HG03280 (cell line): ENCODE results near the gene PDE6H.
A peak's percentile ranks its signal among the peaks of the same experiment; 100 is the strongest.

Source experiments
- ATAC-seq: cut with Tn5 transposase; IDR thresholded peaks from one replicate; pipeline ENCODE4 v1.9.1; 2021; ENCODE audit warnings: mild to moderate bottlenecking, moderate library complexity; ENCODE audit not compliant: unreplicated experiment

Gene PDE6H

DNA sequence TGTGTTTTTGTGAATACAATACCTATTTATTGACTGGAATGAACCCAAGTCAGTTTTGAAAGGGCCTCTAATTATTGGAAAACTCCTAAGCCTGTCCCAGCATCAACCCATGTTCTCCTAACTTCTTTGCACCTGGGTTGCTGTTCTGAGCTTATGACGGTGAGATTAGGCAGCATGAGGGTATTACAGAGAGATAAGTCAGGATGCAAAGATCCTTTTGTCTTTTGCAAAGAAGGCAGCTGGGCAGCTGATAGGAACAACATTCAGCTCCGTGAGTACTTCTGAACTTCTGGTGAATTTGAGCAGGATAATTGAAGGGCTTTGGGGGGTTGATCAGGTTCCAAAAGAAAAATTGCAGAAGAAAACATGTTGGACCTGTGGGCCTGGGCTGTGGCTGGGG is at the start of gene PDE6H:
Gene PDE6H, plus strand, starts transcription at position 227 of the 400 bp plus-strand sequence. CDS start 4,971 bp downstream, outside the sequence.
- ATAC-seq = no peak

- no peak for ATAC-seq
Measured at GRCh38 chr12:14923944-14924343, 48.9 kb upstream of the PDE6H start.

DNA sequence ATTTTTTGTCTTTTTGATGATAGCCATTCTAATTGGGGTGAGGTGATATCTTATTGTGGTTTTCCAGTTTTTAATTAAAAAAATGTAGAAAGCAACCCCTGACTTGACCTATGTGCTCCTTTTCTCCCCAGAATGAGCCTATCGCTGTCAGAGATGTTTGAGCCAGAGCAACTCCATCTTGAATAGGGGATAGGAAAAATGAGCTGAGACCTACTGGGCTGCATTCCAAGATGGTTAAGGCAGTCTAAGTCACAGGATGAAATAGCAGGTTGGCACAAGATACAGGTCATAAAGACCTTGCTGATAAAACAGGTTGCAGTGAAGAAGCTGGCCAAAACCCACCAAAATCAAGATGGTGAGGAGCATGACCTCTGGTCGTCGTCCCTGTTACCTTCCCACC is 48.3 kb upstream of the PDE6H start:
- ATAC-seq = no peak

DNA sequence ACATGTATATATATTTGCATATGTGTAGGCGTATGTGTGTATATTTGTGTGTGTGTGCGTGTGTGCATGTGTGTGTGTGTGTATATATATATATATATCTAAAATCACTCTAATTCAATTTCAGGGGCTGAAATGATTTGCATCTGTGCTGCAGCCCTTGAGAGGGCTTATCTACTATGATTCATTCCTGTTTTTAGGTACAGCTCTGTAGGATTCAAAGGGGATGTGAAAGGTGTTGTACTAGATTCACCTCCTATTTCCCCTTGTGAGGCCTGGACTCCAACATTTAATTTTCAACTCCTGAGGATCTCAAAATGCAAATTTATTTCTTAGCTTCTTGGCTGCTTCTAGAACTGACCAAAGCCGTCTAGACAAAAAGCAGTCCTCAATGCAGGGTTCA is 45.6 kb upstream of the PDE6H start:
- ATAC-seq = no peak

DNA sequence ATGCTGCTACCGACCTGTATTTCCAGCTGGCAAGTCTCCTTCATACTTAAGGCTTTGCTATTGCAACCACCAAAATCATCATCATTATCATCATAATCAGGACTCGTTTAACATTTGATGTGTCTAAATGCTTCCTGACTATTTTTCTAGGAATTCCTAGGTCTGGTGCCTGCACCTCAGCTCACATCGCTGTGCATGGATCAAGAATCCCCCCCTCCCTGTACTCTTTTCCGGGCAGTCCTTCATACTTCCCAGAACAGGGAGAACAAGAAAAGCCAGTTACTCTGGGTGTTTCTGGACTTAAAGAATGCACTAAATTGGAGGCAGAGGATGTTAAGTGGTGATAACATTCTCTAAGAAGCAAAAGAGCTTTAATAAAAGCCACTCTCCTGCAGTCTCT is 43.9 kb upstream of the PDE6H start:
- ATAC-seq = no peak

GRCh38 chr12:14930299-14930698 is 42.5 kb upstream of the PDE6H start:
- no peak for ATAC-seq

- no peak for ATAC-seq
Measured at GRCh38 chr12:14931359-14931758, 41.5 kb upstream of the PDE6H start.

GRCh38 chr12:14931791-14932560 is 40.9 kb upstream of the PDE6H start:
- ATAC-seq = no peak

GRCh38 chr12:14934511-14934910 is 38.3 kb upstream of the PDE6H start:
- ATAC-seq = no peak

GRCh38 chr12:14935031-14935430 is 37.8 kb upstream of the PDE6H start:
- ATAC-seq = no peak

DNA sequence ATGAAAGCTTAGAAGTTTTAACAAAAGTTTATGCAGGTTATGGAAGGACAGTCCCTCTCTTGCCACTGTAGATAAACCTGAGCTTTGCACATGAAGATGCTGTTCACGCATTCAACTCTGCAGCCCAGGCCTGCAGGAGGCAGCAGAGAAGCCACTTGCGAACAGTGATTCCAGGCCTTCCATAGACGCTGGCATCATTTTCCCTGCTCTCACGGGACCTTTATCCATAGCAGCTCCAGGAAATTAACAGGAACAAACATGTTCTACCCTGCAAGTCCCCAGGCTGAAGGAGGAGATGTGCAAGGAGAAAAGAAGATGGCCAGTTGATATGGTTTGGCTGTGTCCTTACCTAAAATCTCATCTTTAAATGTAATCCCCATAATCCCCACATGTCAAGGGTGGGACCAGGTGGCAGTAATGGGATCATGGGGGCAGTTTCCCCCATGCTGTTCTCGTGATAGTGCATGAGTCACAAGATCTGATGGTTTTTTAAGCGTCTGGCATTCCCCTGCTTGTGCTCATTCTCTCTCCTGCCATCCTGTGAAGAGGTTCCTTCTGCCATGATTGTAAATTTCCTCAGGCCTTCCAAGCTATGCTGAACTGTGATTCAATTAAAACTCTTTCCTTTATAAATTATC is 36.5 kb upstream of the PDE6H start:
- ATAC-seq = no peak

DNA sequence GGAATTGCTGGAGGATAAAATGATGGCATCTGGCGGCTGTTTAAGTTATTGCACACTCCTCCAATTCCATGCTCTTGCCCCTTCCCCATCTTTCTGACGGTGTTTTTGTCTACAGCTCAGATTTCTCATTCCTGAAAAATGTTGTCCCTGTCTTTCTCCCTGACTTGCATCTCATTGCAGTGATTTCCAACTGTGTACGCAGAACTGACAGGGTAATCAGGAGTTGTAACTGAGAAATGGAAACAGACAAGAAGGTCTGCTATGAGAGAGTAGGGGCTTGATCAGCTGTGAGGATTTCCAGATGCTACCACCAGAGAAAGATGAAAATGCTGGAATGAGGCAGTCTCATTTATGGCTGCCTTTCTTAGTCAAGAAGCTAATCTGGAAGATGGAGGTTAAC is 35.8 kb upstream of the PDE6H start:
- no peak for ATAC-seq

DNA sequence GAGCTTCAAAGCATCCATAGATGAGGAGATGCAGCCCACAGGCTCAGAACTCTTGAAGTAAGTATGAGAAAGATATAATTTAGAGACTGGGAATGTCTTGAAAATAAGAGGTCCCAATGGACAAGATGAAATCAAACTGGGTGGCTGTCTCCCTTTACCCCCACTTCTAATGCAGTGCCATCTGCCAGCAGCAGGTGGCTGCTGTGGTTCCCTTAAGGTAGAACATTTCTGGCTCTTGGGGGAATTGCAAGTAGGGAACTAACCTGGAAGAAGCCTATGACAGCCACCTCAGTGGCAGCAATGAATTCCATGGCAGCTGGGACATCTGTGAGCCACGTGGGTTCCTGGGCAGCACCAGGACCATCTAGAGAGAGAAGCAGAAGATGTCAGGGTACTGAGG is 35.2 kb upstream of the PDE6H start:
- no peak for ATAC-seq

DNA sequence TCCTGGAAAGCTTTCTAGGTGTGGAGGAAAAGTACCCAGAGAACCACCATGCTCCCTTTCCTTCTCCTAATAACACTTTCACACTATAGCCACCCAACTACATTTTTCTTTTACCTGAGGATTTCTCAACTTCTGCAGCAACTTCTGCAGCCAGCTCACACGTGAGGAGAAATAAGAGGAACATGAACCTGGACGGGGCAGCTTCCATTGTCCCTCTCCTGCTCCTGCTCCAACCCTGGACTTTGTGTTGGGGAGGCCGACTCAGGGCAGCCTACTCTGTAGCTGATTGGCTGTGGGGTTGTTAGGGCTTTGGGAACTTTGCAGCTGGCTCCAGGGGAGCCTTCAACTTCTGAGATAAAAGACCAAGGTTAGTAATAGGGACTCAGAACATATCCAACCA is 34.5 kb upstream of the PDE6H start, which contains the start of gene ERP27:
Gene ERP27, minus strand, starts transcription at position 237 of the 400 bp plus-strand sequence. Its CDS starts 29 bp downstream, at position 208.
- no peak for ATAC-seq

DNA sequence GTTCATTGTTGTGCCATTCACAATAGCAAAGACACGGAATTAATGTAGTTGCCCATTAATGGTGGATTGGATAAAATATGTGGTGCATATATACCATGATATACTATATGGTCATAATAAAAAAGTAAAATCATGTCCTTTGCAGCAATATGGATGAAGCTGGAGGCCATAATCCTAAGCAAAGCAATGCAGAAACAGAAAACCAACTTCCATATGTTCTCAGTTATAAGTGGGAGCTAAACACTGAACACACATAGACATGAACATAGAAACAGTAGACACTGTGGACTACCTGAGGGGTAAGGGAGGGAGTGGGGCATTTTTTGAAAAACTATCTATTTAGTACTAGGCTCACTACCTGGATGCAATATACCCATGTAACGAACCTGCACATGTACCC is 31.5 kb upstream of the PDE6H start:
- ATAC-seq = no peak

GRCh38 chr12:14942196-14942931 is 30.5 kb upstream of the PDE6H start:
- no peak for ATAC-seq

GRCh38 chr12:14946162-14946561 is 26.7 kb upstream of the PDE6H start:
- ATAC-seq = no peak

DNA sequence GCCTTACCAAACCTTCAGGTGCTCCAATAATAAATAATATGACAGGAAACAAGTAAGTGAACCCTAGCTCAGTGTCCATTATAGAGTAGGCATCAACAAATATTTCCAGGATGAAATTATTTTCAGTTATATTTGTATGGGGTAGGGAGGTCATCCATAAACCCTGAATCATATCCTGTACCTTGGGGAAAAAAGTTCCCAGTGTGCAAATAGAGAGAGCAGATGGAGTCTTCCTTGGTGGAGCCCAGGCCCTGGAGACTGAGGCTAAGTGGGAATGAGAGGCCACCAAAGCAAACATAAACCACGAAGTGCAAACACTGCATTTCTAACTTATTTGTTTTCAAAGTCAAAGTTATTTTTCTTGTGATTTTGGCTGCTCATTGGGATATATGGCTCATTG is 26.0 kb upstream of the PDE6H start:
- no peak for ATAC-seq

DNA sequence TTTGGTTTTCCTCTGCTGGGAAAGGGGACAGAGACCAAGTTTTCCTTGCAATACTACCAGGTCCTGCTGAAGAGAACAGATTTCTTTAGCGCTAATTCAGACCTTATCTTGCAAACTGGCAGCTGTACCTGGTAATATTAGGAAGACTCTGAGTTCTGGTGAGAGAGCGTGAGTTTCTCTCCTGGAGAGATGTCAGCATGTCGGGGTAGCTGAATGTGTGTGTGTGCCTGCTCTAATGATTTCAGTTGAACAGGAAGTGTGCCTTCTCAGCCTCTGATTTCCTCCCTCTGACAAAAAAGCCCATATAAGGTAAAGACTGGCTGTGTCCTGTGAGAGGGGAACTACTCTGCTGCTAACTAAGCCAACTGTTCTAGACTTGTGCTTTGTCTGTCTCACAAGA is 24.2 kb upstream of the PDE6H start:
- peak; percentile 86 for ATAC-seq

DNA sequence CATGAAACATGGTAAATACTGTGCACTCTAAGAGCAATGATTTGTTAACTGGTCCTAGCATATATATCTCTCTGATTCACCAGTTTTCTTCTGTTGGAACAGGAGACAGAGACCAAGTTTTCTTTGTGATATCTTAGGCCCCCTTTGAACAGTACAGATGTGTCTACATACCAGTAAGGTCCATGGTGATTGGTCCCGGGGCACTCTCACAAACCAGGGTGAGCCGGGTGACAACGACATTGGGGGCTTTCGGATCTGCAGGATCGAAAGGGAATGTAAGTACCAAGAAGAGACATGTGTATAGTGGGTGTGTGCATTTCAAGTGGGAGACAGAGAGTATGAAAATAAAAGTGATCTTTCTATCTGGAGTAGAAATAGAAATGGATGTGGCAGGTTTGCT is 23.2 kb upstream of the PDE6H start:
- no peak for ATAC-seq

GRCh38 chr12:14950421-14950820 is 22.4 kb upstream of the PDE6H start:
- no peak for ATAC-seq
